CD14-positive monocyte (primary cell): ENCODE data around the gene PBX3. TPM values are rescaled to one million over a fixed set of nuclear protein-coding genes. Genes with fewer than 3 reads are reported as not detected.

Source experiments
- DNase-seq, 3 donors: peaks; one replicate each; pipeline ENCODE4 v3.0.0-alpha.2; 2011 to 2022
- H2AFZ ChIP-seq: 2 replicates; pipeline ENCODE4 v1.6.0; 2012; ENCODE audit warnings: mild to moderate bottlenecking, low read depth, low read length, inconsistent platforms; ENCODE audit not compliant: insufficient read depth, poor library complexity, severe bottlenecking
- H3K27ac ChIP-seq, 2 donors: 1 replicate in 1 of 2; 2 replicates in 1 of 2; pipeline ENCODE4 v1.5.1; 2012 to 2013; ENCODE audit warnings: low read length in 2 of 2, control low read depth in 1 of 2, inconsistent platforms in 1 of 2, low read depth in 1 of 2, mild to moderate bottlenecking in 1 of 2
- H3K27me3 ChIP-seq, 2 donors: one replicate each; pipeline versions ENCODE4 v1.6.0 to v1.6.1; 2011 to 2013; ENCODE audit warnings: low read length in 2 of 2; ENCODE audit not compliant: control insufficient read depth in 2 of 2, insufficient read depth in 2 of 2
- H3K36me3 ChIP-seq, 2 donors: replicated peaks in 1 of 2; 1 replicate in 1 of 2; 2 replicates in 1 of 2; pipeline versions ENCODE4 v1.5.1 to v1.6.1; 2012 to 2013; ENCODE audit warnings: low read length in 2 of 2, control low read depth in 1 of 2, inconsistent platforms in 1 of 2, mild to moderate bottlenecking in 1 of 2; ENCODE audit not compliant: insufficient read depth in 2 of 2, control insufficient read depth in 1 of 2
- H3K4me1 ChIP-seq, 2 donors: 1 replicate in 1 of 2; 2 replicates in 1 of 2; pipeline versions ENCODE4 v1.5.1 to v1.6.1; 2012 to 2013; ENCODE audit warnings: low read length in 2 of 2, control low read depth in 1 of 2, inconsistent platforms in 1 of 2, mild to moderate bottlenecking in 1 of 2, moderate library complexity in 1 of 2; ENCODE audit not compliant: insufficient read depth in 2 of 2, control insufficient read depth in 1 of 2
- H3K4me2 ChIP-seq: replicated peaks from 2 replicates; pipeline ENCODE3; 2012; ENCODE audit warnings: low read length, moderate library complexity, mild to moderate bottlenecking; ENCODE audit not compliant: poor library complexity, severe bottlenecking; ENCODE audit errors: extremely low read depth
- H3K4me3 ChIP-seq, 3 experiments: fragments of 200-600 bp in 1 of 3; sonication (generic) in 1 of 3; replicated peaks in 1 of 3; 1 replicate in 2 of 3; 2 replicates in 1 of 3; pipeline ENCODE4 v1.5.1; 2011 to 2013; ENCODE audit warnings: low read length in 3 of 3, mild to moderate bottlenecking in 3 of 3, control low read depth in 2 of 3, low read depth in 2 of 3, inconsistent platforms in 1 of 3, moderate library complexity in 1 of 3
- H3K79me2 ChIP-seq: 2 replicates; pipeline ENCODE4 v1.6.0; 2012; ENCODE audit warnings: mild to moderate bottlenecking, control low read depth, inconsistent platforms, low read length, moderate library complexity; ENCODE audit not compliant: insufficient read depth
- H3K9ac ChIP-seq: 2 replicates; pipeline ENCODE4 v1.6.0; 2017; ENCODE audit warnings: low read length, mild to moderate bottlenecking; ENCODE audit not compliant: insufficient read depth, poor library complexity, severe bottlenecking
- H3K9me3 ChIP-seq, 2 donors: replicated peaks in 1 of 2; 1 replicate in 1 of 2; 2 replicates in 1 of 2; pipeline versions ENCODE4 v1.5.1 to v1.6.1; 2012 to 2013; ENCODE audit warnings: low read length in 2 of 2, control low read depth in 1 of 2; ENCODE audit not compliant: control insufficient read depth in 1 of 2, insufficient read depth in 1 of 2
- H4K20me1 ChIP-seq: 2 replicates; pipeline ENCODE4 v1.6.0; 2012; ENCODE audit warnings: mild to moderate bottlenecking, low read length, control low read depth, moderate library complexity; ENCODE audit not compliant: insufficient read depth
- H3K27ac Mint-ChIP-seq, 7 donors: one replicate each; pipeline ENCODE4 v1.8.0; 2020; ENCODE audit warnings: mild to moderate bottlenecking in 7 of 7, mixed read lengths in 7 of 7, moderate library complexity in 6 of 7, inconsistent platforms in 2 of 7
- H3K27me3 Mint-ChIP-seq, 3 donors: one replicate each; pipeline ENCODE4 v1.8.0; 2021 to 2022; ENCODE audit warnings: low read depth in 3 of 3, mild to moderate bottlenecking in 3 of 3, mixed read lengths in 3 of 3, moderate library complexity in 3 of 3, inconsistent platforms in 1 of 3
- H3K36me3 Mint-ChIP-seq, 2 donors: one replicate each; pipeline ENCODE4 v1.8.0; 2020; ENCODE audit warnings: mixed read lengths in 2 of 2, inconsistent platforms in 1 of 2, mild to moderate bottlenecking in 1 of 2
- H3K4me1 Mint-ChIP-seq: one replicate; pipeline ENCODE4 v1.8.0; 2020; ENCODE audit warnings: mild to moderate bottlenecking, mixed read lengths
- H3K4me3 Mint-ChIP-seq, 2 donors: one replicate each; pipeline ENCODE4 v1.8.0; 2020; ENCODE audit warnings: mild to moderate bottlenecking in 2 of 2, mixed read lengths in 2 of 2, moderate library complexity in 1 of 2
- H3K9me3 Mint-ChIP-seq, 7 donors: one replicate each; pipeline ENCODE4 v1.8.0; 2020 to 2022; ENCODE audit warnings: mixed read lengths in 7 of 7, mild to moderate bottlenecking in 6 of 7, moderate library complexity in 6 of 7, inconsistent platforms in 2 of 7
- WGBS: methylation state at CpG from one replicate; pipeline ENCODE4 v1.1.5; 2013; ENCODE audit warnings: missing lambda C conversion rate; ENCODE audit not compliant: insufficient coverage; 5-methylcytosine and 5-hydroxymethylcytosine counted together
- intact Hi-C, 2 donors: fragments of 100-400 bp; cut with micrococcal nuclease; formaldehyde crosslinking; loops; one replicate each; pipeline versions ENCODE4 v1.15.0 to v1.15.1; 2023
- polyA plus RNA-seq, 3 donors: library from polyadenylated mRNA; depleted of rRNA in 1 of 3; unstranded in 2 of 3; stranded (reverse) in 1 of 3; fragments of 300-500 nt in 2 of 3; fragments of >200 nt in 1 of 3; fragmentation: Illumina TruSeq in 2 of 3; gene quantifications; 1 replicate in 2 of 3; 2 replicates in 1 of 3; pipeline ENCODE4 v1.2.3, GENCODE V29; 2012 to 2021
- TF ChIP-seq, protein P1 (sequence below): fragments of 200-600 bp; IDR thresholded peaks from one replicate; pipeline ENCODE4 v1.8.0; 2022; ENCODE audit warnings: antibody characterized with exemption, mild to moderate bottlenecking

The PBX3 gene
- polyA plus RNA-seq, 3 donors, result 6.6 to 22.7 (median 7.1) TPM

DNA sequence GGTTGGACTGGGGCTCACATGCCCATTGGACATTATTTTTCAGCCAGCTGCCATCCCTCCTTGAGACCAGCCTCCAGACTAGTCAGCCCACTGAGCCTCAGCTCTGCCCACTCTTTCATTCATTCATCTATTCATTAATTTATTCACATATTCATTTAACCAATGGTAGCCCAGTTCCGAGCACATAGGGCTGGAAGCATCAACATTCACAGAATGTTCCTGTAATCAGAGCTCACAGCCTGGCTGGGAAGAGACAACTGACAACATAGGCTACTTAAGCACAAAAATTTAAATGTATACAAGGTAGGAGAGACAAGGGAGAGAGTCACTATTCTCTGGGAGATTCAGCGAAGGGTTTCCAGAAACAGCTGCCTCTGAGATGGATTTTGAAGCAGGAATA, 17.0 kb upstream of the PBX3 start:
- H3K27ac ChIP-seq, result no peak overlapping the region
- no peak overlapping the region for H3K4me3 ChIP-seq
- Mint-ChIP-seq H3K27me3 (peaks cover 4 to 11% (median 6%) of the 10 kb centered on the region in 3 donors), H3K4me1 (no peaks in the 10 kb centered on the region), H3K9me3 (no peaks in the 10 kb centered on the region), H3K4me3 (no peak overlapping the region), H3K27ac (no peak overlapping the region), H3K36me3 (no peaks in the 10 kb centered on the region)
- H3K9me3 ChIP-seq, result no peaks in the 10 kb centered on the region
- H3K27me3 ChIP-seq, result no peaks in the 10 kb centered on the region
- TF ChIP-seq, protein P1, sequence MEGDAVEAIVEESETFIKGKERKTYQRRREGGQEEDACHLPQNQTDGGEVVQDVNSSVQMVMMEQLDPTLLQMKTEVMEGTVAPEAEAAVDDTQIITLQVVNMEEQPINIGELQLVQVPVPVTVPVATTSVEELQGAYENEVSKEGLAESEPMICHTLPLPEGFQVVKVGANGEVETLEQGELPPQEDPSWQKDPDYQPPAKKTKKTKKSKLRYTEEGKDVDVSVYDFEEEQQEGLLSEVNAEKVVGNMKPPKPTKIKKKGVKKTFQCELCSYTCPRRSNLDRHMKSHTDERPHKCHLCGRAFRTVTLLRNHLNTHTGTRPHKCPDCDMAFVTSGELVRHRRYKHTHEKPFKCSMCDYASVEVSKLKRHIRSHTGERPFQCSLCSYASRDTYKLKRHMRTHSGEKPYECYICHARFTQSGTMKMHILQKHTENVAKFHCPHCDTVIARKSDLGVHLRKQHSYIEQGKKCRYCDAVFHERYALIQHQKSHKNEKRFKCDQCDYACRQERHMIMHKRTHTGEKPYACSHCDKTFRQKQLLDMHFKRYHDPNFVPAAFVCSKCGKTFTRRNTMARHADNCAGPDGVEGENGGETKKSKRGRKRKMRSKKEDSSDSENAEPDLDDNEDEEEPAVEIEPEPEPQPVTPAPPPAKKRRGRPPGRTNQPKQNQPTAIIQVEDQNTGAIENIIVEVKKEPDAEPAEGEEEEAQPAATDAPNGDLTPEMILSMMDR, result no peak
- no peak overlapping the region for H3K9ac ChIP-seq
- H2AFZ ChIP-seq, result no peak overlapping the region
- H3K4me1 ChIP-seq, result no peaks in the 10 kb centered on the region
- no peak for DNase-seq
- H4K20me1 ChIP-seq, result no peaks in the 10 kb centered on the region
- no peaks in the 10 kb centered on the region for H3K79me2 ChIP-seq
- 100% methylated on average over 2 of the region's 2 CpGs for WGBS
- no peak overlapping the region for H3K4me2 ChIP-seq
- no peaks in the 10 kb centered on the region for H3K36me3 ChIP-seq
- intact Hi-C loops, result no loop called here

DNA sequence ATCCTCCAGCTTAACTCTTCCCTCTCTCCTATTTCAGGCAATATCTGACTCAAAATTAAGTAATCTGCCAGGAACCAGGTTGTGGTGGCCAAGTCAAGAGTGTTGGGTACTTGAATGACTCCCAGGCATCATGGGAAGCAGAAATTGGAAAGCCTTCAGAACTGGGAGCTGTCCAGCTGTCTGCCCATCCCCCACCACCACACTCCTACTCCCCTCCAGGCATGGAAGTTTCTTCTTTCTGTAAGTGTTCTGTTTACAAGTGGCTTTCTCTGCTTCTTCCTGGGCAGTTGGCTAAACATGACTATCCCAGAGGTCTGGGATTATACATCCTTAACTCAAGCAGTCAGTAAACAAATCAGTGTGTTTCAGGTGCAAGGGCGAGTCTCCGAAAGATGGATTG, 14.6 kb upstream of the PBX3 start:
- Mint-ChIP-seq H3K36me3 (no peaks in the 10 kb centered on the region), H3K27me3 (peaks cover 4 to 11% (median 11%) of the 10 kb centered on the region in 3 donors), H3K4me3 (no peak overlapping the region), H3K9me3 (peaks cover 0 to 2% (median 0%) of the 10 kb centered on the region in 7 donors), H3K27ac (no peak overlapping the region), H3K4me1 (no peaks in the 10 kb centered on the region)
- H3K4me2 ChIP-seq, result no peak overlapping the region
- no peaks in the 10 kb centered on the region for H3K79me2 ChIP-seq
- intact Hi-C loops, result no loop called here
- no peaks in the 10 kb centered on the region for H3K4me1 ChIP-seq
- no peaks in the 10 kb centered on the region for H4K20me1 ChIP-seq
- no peaks in the 10 kb centered on the region for H3K27me3 ChIP-seq
- no peak overlapping the region for H2AFZ ChIP-seq
- H3K4me3 ChIP-seq, result no peak overlapping the region
- no peaks in the 10 kb centered on the region for H3K36me3 ChIP-seq
- no CpG with 5 or more reads among the region's 2 CpGs for WGBS
- TF ChIP-seq, protein P1, result no peak
- H3K9me3 ChIP-seq, result no peaks in the 10 kb centered on the region
- DNase-seq, result no peak
- no peak overlapping the region for H3K27ac ChIP-seq
- H3K9ac ChIP-seq, result no peak overlapping the region
